ENCODE measurements around the gene PCDHGA11. TPM values are rescaled to one million over a fixed set of nuclear protein-coding genes. Genes with fewer than 3 reads are reported as not detected.
"Not testable (repeated sequence)": the region's sequence is repeated elsewhere in the genome, so short reads cannot be mapped to it uniquely, and the experiment has no call there.

Gene PCDHGA11
- total RNA-seq, 3 donors from 2014 or later (not counting 1 experiment from before 2014, with no cell fraction given), result 0.40 to 1.2 (median 0.83) TPM

DNA sequence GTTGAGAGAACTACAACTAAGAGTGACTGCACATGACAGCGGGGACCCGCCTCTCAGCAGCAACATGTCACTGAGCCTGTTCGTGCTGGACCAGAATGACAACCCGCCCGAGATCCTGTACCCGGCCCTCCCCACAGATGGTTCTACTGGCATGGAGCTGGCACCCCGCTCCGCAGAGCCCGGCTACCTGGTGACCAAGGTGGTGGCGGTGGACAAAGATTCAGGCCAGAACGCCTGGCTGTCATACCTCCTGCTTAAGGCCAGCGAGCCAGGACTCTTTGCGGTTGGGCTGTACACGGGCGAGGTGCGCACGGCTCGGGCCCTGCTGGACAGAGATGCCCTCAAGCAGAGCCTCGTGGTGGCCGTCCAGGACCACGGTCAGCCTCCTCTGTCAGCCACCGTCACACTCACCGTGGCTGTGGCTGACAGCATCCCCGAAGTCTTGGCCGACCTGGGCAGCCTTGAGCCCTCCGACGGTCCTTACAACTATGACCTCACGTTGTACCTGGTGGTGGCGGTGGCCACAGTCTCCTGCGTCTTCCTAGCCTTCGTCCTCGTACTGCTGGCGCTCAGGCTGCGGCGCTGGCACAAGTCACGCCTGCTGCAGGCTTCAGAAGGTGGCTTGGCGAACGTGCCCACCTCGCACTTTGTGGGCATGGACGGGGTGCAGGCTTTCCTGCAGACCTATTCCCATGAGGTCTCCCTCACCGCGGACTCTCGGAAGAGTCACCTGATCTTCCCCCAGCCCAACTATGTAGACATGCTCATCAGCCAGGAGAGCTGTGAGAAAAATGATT lies 36.2 kb upstream of the PCDHGA11 start:
- intact Hi-C loops (cut with micrococcal nuclease), result loop anchor here (5.0 kb wide), 1 partner anchor 38 kb away; the partner anchor contains the start of gene PCDHGA11
- H3K4me1 ChIP-seq (ENCODE audit: control insufficient read depth, insufficient read depth, low read length), result peaks cover 4% of the 10 kb centered on the region
- no peak for DNase-seq
- Mint-ChIP-seq H3K4me1 (peaks cover 0 to 8% of the 10 kb centered on the region in 2 donors), H3K27me3 (ENCODE audit: low read depth in 2 of 2) (peaks cover 69 to 77% of the 10 kb centered on the region in 2 donors), H3K9me3 (peaks cover 0 to 3% of the 10 kb centered on the region in 2 donors), H3K27ac (no peak overlapping the region), H3K4me3 (no peak overlapping the region), H3K36me3 (no peaks in the 10 kb centered on the region)
- H3K4me3 ChIP-seq (ENCODE audit: low read length), result no peak overlapping the region
- H3K9me3 ChIP-seq (ENCODE audit: control insufficient read depth, insufficient read depth, low read length), result peaks cover 36% of the 10 kb centered on the region
- no peak overlapping the region for H3K27ac ChIP-seq (ENCODE audit: low read length)
- WGBS (ENCODE audit: insufficient coverage), result 49% methylated on average over 43 of the region's 43 CpGs
- H3K36me3 ChIP-seq (ENCODE audit: control insufficient read depth, insufficient read depth, low read length), result no peaks in the 10 kb centered on the region
- TF ChIP-seq, protein P1, sequence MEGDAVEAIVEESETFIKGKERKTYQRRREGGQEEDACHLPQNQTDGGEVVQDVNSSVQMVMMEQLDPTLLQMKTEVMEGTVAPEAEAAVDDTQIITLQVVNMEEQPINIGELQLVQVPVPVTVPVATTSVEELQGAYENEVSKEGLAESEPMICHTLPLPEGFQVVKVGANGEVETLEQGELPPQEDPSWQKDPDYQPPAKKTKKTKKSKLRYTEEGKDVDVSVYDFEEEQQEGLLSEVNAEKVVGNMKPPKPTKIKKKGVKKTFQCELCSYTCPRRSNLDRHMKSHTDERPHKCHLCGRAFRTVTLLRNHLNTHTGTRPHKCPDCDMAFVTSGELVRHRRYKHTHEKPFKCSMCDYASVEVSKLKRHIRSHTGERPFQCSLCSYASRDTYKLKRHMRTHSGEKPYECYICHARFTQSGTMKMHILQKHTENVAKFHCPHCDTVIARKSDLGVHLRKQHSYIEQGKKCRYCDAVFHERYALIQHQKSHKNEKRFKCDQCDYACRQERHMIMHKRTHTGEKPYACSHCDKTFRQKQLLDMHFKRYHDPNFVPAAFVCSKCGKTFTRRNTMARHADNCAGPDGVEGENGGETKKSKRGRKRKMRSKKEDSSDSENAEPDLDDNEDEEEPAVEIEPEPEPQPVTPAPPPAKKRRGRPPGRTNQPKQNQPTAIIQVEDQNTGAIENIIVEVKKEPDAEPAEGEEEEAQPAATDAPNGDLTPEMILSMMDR (IDR thresholded peaks at IDR 0.05), result no peak
- no peak for ATAC-seq
- H3K27me3 ChIP-seq (ENCODE audit: control insufficient read depth, insufficient read depth, low read length), result peaks cover 51% of the 10 kb centered on the region

DNA sequence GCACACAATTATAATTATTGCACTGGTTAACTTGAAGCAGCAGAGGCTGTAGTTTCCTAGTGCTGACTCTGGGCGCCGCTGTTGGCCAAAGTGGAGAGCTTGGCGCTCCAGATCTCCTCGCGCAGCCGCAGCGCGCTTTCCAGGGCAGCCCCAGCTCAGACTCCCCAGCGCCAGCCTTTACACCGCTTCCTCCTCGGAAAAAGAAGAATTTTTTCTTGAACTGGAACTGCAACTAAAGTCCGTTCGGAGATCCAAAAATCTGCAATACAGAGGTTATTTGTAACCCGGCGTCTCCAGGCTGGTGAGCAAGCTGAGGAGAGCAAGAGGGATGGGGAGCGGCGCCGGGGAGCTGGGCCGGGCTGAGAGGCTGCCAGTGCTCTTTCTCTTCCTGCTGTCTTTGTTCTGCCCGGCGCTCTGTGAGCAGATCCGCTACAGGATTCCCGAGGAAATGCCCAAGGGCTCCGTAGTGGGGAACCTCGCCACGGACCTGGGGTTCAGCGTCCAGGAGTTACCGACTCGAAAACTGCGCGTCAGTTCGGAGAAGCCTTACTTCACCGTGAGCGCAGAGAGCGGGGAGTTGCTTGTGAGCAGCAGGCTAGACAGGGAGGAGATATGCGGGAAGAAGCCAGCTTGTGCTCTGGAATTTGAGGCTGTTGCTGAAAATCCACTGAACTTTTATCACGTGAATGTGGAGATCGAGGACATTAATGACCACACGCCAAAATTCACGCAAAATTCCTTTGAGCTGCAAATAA lies 33.1 kb upstream of the PCDHGA11 start, which contains the start of gene PCDHGB4:
Gene PCDHGB4 (plus strand): TSS at position 142 of the 755 bp plus-strand sequence. CDS start 187 bp downstream, at position 329.
- 16% methylated on average over 16 of the region's 40 CpGs for WGBS (ENCODE audit: insufficient coverage)
- peak in 1 of 2 donors; percentile 10 for DNase-seq

DNA sequence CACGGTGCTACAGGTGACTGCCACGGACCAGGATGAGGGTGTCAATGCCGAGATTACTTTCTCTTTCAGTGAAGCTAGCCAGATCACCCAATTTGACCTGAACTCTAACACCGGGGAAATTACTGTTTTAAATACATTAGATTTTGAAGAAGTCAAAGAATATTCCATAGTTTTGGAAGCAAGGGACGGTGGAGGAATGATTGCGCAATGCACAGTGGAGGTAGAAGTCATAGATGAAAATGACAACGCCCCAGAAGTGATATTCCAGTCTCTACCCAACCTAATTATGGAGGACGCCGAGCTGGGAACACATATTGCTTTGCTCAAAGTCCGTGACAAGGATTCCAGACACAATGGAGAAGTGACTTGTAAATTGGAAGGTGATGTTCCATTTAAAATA lies 32.2 kb upstream of the PCDHGA11 start:
- intact Hi-C loops (cut with micrococcal nuclease), result loop anchor here (5.0 kb wide), 1 partner anchor 34 kb away; the partner anchor contains the start of gene PCDHGA11
- peaks cover 64 to 75% of the 10 kb centered on the region in 2 donors for H3K27me3 Mint-ChIP-seq (ENCODE audit: low read depth in 2 of 2)
- H3K9me3 Mint-ChIP-seq, result peaks cover 0 to 5% of the 10 kb centered on the region in 2 donors
- H3K4me3 ChIP-seq (ENCODE audit: low read length), result no peak overlapping the region
- 66% methylated on average over 7 of the region's 10 CpGs for WGBS (ENCODE audit: insufficient coverage)
- H3K4me1 ChIP-seq (ENCODE audit: control insufficient read depth, insufficient read depth, low read length), result no peaks in the 10 kb centered on the region
- H3K27me3 ChIP-seq (ENCODE audit: control insufficient read depth, insufficient read depth, low read length), result peaks cover 56% of the 10 kb centered on the region
- H3K27ac Mint-ChIP-seq, result no peak overlapping the region
- no peak overlapping the region for H3K27ac ChIP-seq (ENCODE audit: low read length)
- no peak for ATAC-seq
- peaks cover 7% of the 10 kb centered on the region for H3K36me3 Mint-ChIP-seq
- H3K9me3 ChIP-seq (ENCODE audit: control insufficient read depth, insufficient read depth, low read length), result peaks cover 41% of the 10 kb centered on the region
- H3K36me3 ChIP-seq (ENCODE audit: control insufficient read depth, insufficient read depth, low read length), result no peaks in the 10 kb centered on the region
- no peak overlapping the region for H3K4me3 Mint-ChIP-seq
- H3K4me1 Mint-ChIP-seq, result no peaks in the 10 kb centered on the region
- TF ChIP-seq, protein P1 (IDR thresholded peaks at IDR 0.05), result no peak
- no peak for DNase-seq

More for the DNA sequence above, 33.1 kb upstream of the PCDHGA11 start, which contains the start of gene PCDHGB4:
- not testable (repeated sequence) for H3K27ac Mint-ChIP-seq; H3K36me3 ChIP-seq (ENCODE audit: control insufficient read depth, insufficient read depth, low read length); H3K4me1 ChIP-seq (ENCODE audit: control insufficient read depth, insufficient read depth, low read length); H3K27ac ChIP-seq (ENCODE audit: low read length); H3K9me3 Mint-ChIP-seq; H3K4me1 Mint-ChIP-seq; H3K36me3 Mint-ChIP-seq; H3K4me3 ChIP-seq (ENCODE audit: low read length)
- Mint-ChIP-seq H3K4me3 (peak within 1 kb of the TSS; percentile 78), H3K27me3 (ENCODE audit: low read depth in 2 of 2) (peaks cover 66 to 75% of the 10 kb centered on the region in 2 donors)
- intact Hi-C loops (cut with micrococcal nuclease), result loop anchor here (5.0 kb wide), 1 partner anchor 35 kb away; the partner anchor contains the start of gene PCDHGA11
- TF ChIP-seq, protein P1 (IDR thresholded peaks at IDR 0.05), result peak; percentile 15
- ATAC-seq, result peak; percentile 81 to 89 (median 84)
- Histone ChIP-seq H3K27me3 (ENCODE audit: control insufficient read depth, insufficient read depth, low read length) (peaks cover 60% of the 10 kb centered on the region), H3K9me3 (ENCODE audit: control insufficient read depth, insufficient read depth, low read length) (peaks cover 41% of the 10 kb centered on the region)

Measured in natural killer cell (primary cell).